Fibroblast of the aortic adventitia (primary cell): Measurements from ENCODE around the gene SPART. TPM values are rescaled to one million over a fixed set of nuclear protein-coding genes. Genes with fewer than 3 reads are reported as not detected.
"Not testable (repeated sequence)": the region's sequence is repeated elsewhere in the genome, so short reads cannot be mapped to it uniquely, and the experiment has no call there.

Experiments used
- DNase-seq: peaks from one replicate; pipeline ENCODE4 v3.0.0-alpha.2; 2010; ENCODE audit warnings: low read depth
- H3K4me3 ChIP-seq: 2 replicates; pipeline ENCODE4 v1.5.1; 2011; ENCODE audit warnings: low read depth, mild to moderate bottlenecking, control low read depth, low read length, moderate library complexity
- total RNA-seq: library from RNA; depleted of rRNA; stranded (reverse); fragments of >200 nt; gene quantifications from 2 replicates; pipeline ENCODE4 v1.2.3, GENCODE V29; 2012; ENCODE audit warnings: low replicate concordance
- TF ChIP-seq, protein P1 (sequence below): IDR thresholded peaks from 2 replicates; pipeline ENCODE4 v1.5.1; 2011; ENCODE audit warnings: mild to moderate bottlenecking, low read length, control low read depth, inconsistent platforms; ENCODE audit not compliant: insufficient read depth

SPART gene
- total RNA-seq, 1 donor: 95.4 TPM

DNA sequence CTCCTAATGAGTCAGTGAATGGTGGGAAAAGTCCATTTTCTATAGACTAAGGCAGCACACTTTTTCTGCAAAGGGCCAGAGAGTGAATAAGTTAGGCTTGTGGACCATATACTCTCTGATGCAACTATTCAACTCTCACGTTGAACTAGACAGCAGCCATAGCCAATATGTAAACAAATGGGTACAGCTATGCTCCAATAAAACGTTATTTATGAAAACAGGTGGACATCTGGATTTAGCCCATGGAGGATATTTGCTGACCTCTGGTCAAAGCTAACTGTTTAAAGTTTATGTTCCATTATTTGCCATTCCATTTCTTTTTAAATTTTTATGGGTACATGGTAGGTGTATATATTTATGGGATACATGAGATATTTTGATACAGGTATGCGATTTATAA, 43.9 kb downstream of the SPART start:
- DNase-seq: no peak
- TF ChIP-seq, protein P1, sequence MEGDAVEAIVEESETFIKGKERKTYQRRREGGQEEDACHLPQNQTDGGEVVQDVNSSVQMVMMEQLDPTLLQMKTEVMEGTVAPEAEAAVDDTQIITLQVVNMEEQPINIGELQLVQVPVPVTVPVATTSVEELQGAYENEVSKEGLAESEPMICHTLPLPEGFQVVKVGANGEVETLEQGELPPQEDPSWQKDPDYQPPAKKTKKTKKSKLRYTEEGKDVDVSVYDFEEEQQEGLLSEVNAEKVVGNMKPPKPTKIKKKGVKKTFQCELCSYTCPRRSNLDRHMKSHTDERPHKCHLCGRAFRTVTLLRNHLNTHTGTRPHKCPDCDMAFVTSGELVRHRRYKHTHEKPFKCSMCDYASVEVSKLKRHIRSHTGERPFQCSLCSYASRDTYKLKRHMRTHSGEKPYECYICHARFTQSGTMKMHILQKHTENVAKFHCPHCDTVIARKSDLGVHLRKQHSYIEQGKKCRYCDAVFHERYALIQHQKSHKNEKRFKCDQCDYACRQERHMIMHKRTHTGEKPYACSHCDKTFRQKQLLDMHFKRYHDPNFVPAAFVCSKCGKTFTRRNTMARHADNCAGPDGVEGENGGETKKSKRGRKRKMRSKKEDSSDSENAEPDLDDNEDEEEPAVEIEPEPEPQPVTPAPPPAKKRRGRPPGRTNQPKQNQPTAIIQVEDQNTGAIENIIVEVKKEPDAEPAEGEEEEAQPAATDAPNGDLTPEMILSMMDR: no peak
- no peak overlapping the region for H3K4me3 ChIP-seq

DNA sequence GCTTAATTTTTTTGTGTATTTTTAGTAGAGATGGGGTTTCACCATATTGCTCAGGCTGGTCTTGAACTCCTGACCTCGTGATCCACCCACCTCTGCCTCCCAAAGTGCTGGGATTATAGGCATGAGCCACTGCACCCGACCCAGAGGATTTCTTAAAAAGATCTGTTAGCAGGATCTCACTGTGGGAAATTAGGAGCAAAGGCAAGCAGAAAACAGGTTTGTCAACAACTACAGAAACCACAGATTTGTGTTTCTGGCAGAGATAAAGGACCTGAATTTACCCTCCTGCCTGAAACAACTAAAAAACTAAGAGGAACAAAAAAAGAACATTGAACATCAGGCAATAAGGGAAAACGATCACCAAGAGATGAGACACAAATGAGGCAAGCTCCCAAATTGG, 46.7 kb downstream of the SPART start:
- not testable (repeated sequence) for DNase-seq, H3K4me3 ChIP-seq

DNA sequence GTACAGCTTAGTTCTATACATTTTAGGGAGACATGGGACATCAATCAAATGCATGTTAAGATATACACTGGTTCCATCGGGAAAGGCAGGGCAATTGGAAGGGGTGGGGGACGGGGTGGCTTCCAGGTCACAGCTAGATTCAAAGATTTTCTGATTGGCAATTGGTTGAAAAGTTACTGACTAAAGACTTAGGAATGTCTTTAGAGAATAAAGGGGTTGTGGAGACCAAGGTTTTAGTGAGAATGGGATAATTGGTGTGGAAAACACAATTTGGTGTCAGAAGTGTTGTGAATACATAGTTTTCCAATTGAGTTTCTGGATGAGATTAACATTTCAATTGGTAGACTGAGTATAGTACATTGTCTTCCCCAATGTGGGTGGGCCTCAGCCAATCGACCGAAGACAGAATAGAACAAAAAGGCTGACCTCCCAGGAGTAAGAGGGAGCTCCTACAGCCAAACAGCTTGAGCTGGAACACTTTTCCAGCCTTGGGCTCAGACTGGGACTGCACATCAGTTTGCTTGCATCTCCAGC, 47.6 kb downstream of the SPART start:
- TF ChIP-seq, protein P1: no peak
- DNase-seq: no peak
- H3K4me3 ChIP-seq: no peak overlapping the region

DNA sequence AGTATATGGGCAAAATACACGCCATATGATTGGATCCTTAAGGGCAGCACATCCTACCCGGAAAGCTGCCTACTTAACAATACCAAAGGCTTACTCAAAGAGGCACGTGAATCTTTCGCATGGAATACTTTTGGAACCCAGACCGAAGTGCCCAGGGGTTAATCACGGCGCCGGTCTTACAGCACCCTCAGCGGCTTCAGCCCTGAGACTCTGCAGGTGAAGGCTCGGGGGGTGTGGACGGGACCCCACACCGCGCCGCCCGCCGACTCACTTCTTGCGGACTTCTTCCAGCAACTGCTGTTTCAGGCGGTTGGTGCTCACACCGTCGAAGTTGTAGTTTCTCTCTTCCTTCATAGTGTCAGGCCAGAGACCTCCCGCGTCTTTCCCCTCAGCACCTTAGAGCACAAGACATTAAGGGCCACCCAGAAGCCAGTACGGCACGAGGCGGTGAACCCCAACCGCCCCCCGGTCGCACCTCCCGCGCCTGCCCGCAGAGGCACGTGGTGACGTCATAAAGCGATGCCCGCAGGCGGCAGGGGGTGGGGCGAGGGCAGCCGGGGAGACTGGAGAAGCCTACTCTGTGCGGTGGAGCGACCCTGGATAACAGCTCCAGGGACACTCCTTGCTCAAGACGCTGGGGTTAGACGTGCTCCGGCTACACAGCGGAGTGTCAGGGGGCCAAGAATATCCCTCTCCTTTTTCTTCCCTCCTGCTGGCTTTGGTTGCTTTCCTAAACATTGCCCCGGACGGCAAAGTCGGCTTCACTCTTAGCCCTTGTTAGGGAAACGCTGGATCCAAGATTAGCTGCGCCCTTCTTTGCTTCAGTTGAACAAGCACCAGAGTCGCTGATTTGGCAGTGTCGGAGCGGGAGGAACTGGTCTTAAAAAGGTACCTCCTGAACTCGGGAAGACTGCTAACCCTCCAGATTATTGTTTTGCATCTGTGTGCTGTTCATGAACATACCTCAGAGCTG, 48.5 kb downstream of the SPART start, which contains the start of gene CCDC169:
Gene CCDC169 (minus strand): TSS at position 449 of the 973 bp plus-strand sequence. CDS start 95 bp downstream, at position 354.
- peak; percentile 54 for DNase-seq
- TF ChIP-seq, protein P1: no peak
- H3K4me3 ChIP-seq: peak within 1 kb of the TSS; percentile 67

DNA sequence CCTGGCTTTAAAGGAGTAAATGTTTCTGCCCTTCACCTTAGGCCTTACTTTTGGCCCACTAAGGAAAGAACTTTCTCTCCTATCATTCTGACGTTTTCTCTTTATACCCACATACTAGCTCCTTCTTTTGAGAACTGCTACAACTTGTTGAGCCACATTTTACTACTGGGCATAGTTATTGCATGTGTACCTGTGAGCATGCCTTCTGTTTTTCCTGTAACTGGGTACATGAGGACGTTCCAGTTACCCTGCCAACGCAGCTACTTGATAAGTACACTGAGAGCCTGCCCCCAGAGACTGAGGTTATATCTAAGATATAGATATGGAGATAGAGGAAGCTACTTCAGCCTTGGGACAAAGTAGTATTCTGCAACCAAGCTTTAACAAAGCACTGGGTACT, 52.1 kb downstream of the SPART start:
- no peak overlapping the region for H3K4me3 ChIP-seq
- no peak for DNase-seq
- TF ChIP-seq, protein P1: no peak

DNA sequence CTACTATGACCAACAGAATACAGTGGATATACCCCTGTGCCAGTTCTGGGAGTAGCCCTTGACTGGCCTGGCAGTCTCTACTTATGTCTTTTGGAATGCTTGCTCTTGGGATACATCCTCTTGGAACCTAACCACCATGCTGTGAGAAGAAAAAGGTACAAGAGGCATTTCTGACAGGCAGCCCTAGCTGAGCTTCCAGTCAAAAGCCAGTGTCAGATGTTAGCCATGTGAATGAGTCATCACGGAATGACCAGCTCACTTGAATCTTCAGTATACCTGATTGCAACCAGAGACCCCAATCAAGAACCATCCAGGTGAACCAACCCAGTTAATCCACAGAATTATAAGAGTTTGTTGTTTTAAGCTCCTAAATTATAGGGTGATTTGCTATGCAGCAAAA, 52.7 kb downstream of the SPART start:
- DNase-seq: no peak
- TF ChIP-seq, protein P1: no peak
- no peak overlapping the region for H3K4me3 ChIP-seq

DNA sequence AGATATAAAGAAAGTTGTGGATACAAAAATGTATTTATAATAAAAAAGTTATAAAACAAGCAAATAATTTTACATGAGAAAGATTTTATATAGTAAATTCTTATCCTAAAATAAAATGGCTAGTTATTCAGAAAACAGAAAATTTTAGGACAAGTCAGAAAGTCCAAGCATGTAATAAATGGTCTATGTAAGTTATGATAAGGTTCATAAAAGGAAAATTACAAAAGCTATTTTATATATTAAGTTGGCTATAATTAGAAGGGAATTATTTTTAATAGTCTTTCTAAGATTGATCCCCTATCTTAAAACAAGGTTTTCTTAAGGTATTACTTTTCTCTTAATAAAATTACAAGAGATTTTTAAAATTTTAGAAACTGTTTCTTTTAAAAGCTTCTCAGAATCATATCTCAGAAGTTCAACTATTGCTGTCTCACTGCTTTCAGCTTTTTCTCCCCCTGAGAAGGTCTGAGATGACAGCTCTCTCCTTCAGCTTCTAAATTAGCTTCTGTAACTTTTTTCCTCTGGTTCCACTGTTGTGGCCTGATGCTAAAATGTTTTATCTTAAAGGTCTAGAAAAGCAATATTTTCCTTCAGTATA, 57.3 kb downstream of the SPART start:
- TF ChIP-seq, protein P1: no peak
- H3K4me3 ChIP-seq: no peak overlapping the region
- DNase-seq: no peak
